ENCODE results near the gene CUTA. TPM values are rescaled to one million over a fixed set of nuclear protein-coding genes. Genes with fewer than 3 reads are reported as not detected.
"Not testable (repeated sequence)": the region's sequence is repeated elsewhere in the genome, so short reads cannot be mapped to it uniquely, and the experiment has no call there.

CUTA gene
- total RNA-seq, 1 donor from 2014 or later, result 278 TPM

- Mint-ChIP-seq H3K9me3 (no peaks in the 10 kb centered on the region), H3K27me3 (no peaks in the 10 kb centered on the region), H3K4me3 (no peak overlapping the region), H3K36me3 (no peaks in the 10 kb centered on the region), H3K4me1 (ENCODE audit: unreplicated experiment) (peaks cover 4% of the 10 kb centered on the region), H3K27ac (no peak overlapping the region)
- no peak for DNase-seq (ENCODE audit: extremely low spot score, unreplicated experiment)
- no peak for TF ChIP-seq CTCF (conservative IDR thresholded peaks at IDR 0.05)
These were observed 37.5 kb downstream of the CUTA start for GRCh38 chr6:33380272-33380981.

GRCh38 chr6:33379184-33379583, 38.7 kb downstream of the CUTA start:
- H3K4me3 Mint-ChIP-seq; H3K27ac Mint-ChIP-seq; H3K27me3 Mint-ChIP-seq; H3K36me3 Mint-ChIP-seq; H3K4me1 Mint-ChIP-seq (ENCODE audit: unreplicated experiment); DNase-seq (ENCODE audit: extremely low spot score, unreplicated experiment); H3K9me3 Mint-ChIP-seq: not testable (repeated sequence)

- H3K4me3 Mint-ChIP-seq, result no peak overlapping the region
- no peak for DNase-seq (ENCODE audit: extremely low spot score, unreplicated experiment)
- no peaks in the 10 kb centered on the region for H3K9me3 Mint-ChIP-seq
- no peak for TF ChIP-seq CTCF (conservative IDR thresholded peaks at IDR 0.05)
- no peak overlapping the region for H3K27ac Mint-ChIP-seq
- peaks cover 21% of the 10 kb centered on the region for H3K4me1 Mint-ChIP-seq (ENCODE audit: unreplicated experiment)
- H3K27me3 Mint-ChIP-seq, result no peaks in the 10 kb centered on the region
- no peaks in the 10 kb centered on the region for H3K36me3 Mint-ChIP-seq
These were observed 40.7 kb downstream of the CUTA start for GRCh38 chr6:33377171-33377570.

- Mint-ChIP-seq H3K4me1 (ENCODE audit: unreplicated experiment) (peaks cover 21% of the 10 kb centered on the region), H3K4me3 (no peak overlapping the region), H3K36me3 (no peaks in the 10 kb centered on the region), H3K9me3 (no peaks in the 10 kb centered on the region), H3K27ac (no peak overlapping the region), H3K27me3 (no peaks in the 10 kb centered on the region)
- TF ChIP-seq CTCF (conservative IDR thresholded peaks at IDR 0.05), result no peak
- DNase-seq (ENCODE audit: extremely low spot score, unreplicated experiment), result no peak
These were observed 42.7 kb downstream of the CUTA start for GRCh38 chr6:33375143-33375671.

GRCh38 chr6:33373960-33374910, 43.7 kb downstream of the CUTA start:
- Mint-ChIP-seq H3K27ac (peak overlapping the region; percentile 70), H3K9me3 (no peaks in the 10 kb centered on the region), H3K4me3 (no peak overlapping the region), H3K27me3 (no peaks in the 10 kb centered on the region), H3K4me1 (ENCODE audit: unreplicated experiment) (peaks cover 21% of the 10 kb centered on the region), H3K36me3 (no peaks in the 10 kb centered on the region)
- no peak for TF ChIP-seq CTCF (conservative IDR thresholded peaks at IDR 0.05)
- no peak for DNase-seq (ENCODE audit: extremely low spot score, unreplicated experiment)
